GM13977 (cell line): ENCODE measurements around the gene LGALS9B.
"Not testable (repeated sequence)": the region's sequence is repeated elsewhere in the genome, so short reads cannot be mapped to it uniquely, and the experiment has no call there.

Experiments
- DNase-seq: peaks from one replicate; pipeline ENCODE4 v3.0.0; 2012; ENCODE audit warnings: low spot score
- in situ Hi-C: fragments of 300-500 bp; cut with MboI; formaldehyde crosslinking; loops from one replicate; pipeline ENCODE4 v1.12.0; 2022; ENCODE audit warnings: low sequenced_read_pairs, low pct_unique_long_range_greater_than_20kb, mixed read lengths, inconsistent platforms; ENCODE audit not compliant: unreplicated experiment

Gene LGALS9B

GRCh38 chr17:20475137-20475831, 7.9 kb upstream of the LGALS9B start:
- DNase-seq, in situ Hi-C loops: not testable (repeated sequence)

- DNase-seq, in situ Hi-C loops: not testable (repeated sequence)
These were observed 6.7 kb upstream of the LGALS9B start for GRCh38 chr17:20474081-20474480.

GRCh38 chr17:20469946-20470345, 2.6 kb upstream of the LGALS9B start:
- in situ Hi-C loops = not testable (repeated sequence)

GRCh38 chr17:20469107-20469506, 1.8 kb upstream of the LGALS9B start:
- in situ Hi-C loops = not testable (repeated sequence)

More at GRCh38 chr17:20469946-20470345, 2.6 kb upstream of the LGALS9B start:
- DNase-seq = not testable (repeated sequence)

GRCh38 chr17:20466999-20467398, 340 bp downstream of the LGALS9B start:
- DNase-seq, in situ Hi-C loops: not testable (repeated sequence)

More at GRCh38 chr17:20469107-20469506, 1.8 kb upstream of the LGALS9B start:
- DNase-seq = not testable (repeated sequence)

- in situ Hi-C loops, DNase-seq: not testable (repeated sequence)
These were observed 786 bp downstream of the LGALS9B start for GRCh38 chr17:20466553-20466952.

GRCh38 chr17:20465535-20465934, 1.8 kb downstream of the LGALS9B start:
- in situ Hi-C loops, DNase-seq: not testable (repeated sequence)

GRCh38 chr17:20464854-20465414, 2.4 kb downstream of the LGALS9B start:
- in situ Hi-C loops, DNase-seq: not testable (repeated sequence)

GRCh38 chr17:20462158-20462557, 5.2 kb downstream of the LGALS9B start:
- in situ Hi-C loops = not testable (repeated sequence)

GRCh38 chr17:20457848-20458381, 9.4 kb downstream of the LGALS9B start:
- in situ Hi-C loops, DNase-seq: not testable (repeated sequence)

More at GRCh38 chr17:20462158-20462557, 5.2 kb downstream of the LGALS9B start:
- not testable (repeated sequence) for DNase-seq

GRCh38 chr17:20455106-20455505, 12.2 kb downstream of the LGALS9B start:
- in situ Hi-C loops, DNase-seq: not testable (repeated sequence)

- in situ Hi-C loops, DNase-seq: not testable (repeated sequence)
These were observed 13.4 kb downstream of the LGALS9B start for GRCh38 chr17:20453820-20454434.

- DNase-seq, in situ Hi-C loops: not testable (repeated sequence)
These were observed 16.5 kb downstream of the LGALS9B start for GRCh38 chr17:20450852-20451251.

GRCh38 chr17:20447534-20448321, 19.6 kb downstream of the LGALS9B start:
- DNase-seq, in situ Hi-C loops: not testable (repeated sequence)

GRCh38 chr17:20446895-20447294, 20.4 kb downstream of the LGALS9B start:
- in situ Hi-C loops, DNase-seq: not testable (repeated sequence)

GRCh38 chr17:20444581-20445236, 22.6 kb downstream of the LGALS9B start:
- in situ Hi-C loops, DNase-seq: not testable (repeated sequence)

- in situ Hi-C loops, DNase-seq: not testable (repeated sequence)
These were observed 23.2 kb downstream of the LGALS9B start for GRCh38 chr17:20444173-20444572.
